Uterus (tissue), 2 donors: Measurements from ENCODE around the gene ZNF469.

Experiments
- POLR2A ChIP-seq, 2 donors: fragments of 450-650 bp; IDR thresholded peaks; one replicate each; pipeline ENCODE4 v1.6.1; 2016; ENCODE audit warnings: antibody characterized with exemption in 2 of 2, mild to moderate bottlenecking in 1 of 2, moderate library complexity in 1 of 2
- TF ChIP-seq, protein P1 (sequence below), 4 experiments: fragments of 200-600 bp in 2 of 4; fragments of 450-650 bp in 2 of 4; sonication (generic) in 2 of 4; IDR thresholded peaks; one replicate each; pipeline ENCODE4 v1.5.1; 2016 to 2019; ENCODE audit warnings: antibody characterized with exemption in 4 of 4, mild to moderate bottlenecking in 2 of 4, moderate library complexity in 1 of 4

DNA sequence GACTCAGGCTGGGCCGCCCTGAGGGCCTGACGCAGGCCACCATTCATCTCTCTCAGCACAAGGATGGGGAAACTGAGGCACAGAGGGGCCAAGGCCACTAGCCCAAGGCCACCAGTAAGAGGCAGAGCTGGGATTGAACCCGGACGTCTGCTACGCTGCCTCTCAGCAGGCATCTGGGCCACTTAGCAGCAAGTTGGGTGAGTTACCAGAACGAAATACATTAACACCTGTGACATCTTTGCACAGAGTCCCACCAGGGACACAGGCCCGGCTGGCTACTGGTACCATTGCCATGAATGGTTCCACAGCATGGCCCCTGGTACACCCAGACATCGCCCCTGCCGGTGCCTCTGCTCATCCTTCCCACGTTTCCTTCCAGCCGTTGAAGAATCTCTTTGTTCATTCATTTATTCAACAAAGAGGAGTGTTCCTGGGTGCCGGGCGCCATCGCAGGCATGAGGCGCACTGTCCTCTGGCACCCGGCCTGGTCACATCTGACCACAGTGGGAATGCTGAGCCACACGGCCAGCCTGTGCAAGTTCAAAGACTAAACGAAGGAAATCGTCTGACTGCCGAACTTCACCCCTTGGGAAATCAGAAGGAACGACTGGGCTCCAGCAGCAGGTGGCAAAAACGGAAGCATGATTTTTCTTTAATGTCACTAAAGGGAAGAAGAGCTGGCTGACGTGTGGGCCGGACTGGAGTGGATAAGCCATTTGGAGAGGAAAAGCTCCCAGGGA lies 7.4 kb upstream of the ZNF469 start:
- TF ChIP-seq, protein P1, sequence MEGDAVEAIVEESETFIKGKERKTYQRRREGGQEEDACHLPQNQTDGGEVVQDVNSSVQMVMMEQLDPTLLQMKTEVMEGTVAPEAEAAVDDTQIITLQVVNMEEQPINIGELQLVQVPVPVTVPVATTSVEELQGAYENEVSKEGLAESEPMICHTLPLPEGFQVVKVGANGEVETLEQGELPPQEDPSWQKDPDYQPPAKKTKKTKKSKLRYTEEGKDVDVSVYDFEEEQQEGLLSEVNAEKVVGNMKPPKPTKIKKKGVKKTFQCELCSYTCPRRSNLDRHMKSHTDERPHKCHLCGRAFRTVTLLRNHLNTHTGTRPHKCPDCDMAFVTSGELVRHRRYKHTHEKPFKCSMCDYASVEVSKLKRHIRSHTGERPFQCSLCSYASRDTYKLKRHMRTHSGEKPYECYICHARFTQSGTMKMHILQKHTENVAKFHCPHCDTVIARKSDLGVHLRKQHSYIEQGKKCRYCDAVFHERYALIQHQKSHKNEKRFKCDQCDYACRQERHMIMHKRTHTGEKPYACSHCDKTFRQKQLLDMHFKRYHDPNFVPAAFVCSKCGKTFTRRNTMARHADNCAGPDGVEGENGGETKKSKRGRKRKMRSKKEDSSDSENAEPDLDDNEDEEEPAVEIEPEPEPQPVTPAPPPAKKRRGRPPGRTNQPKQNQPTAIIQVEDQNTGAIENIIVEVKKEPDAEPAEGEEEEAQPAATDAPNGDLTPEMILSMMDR (IDR thresholded peaks at IDR 0.05), result no peak
- no peak for TF ChIP-seq POLR2A (IDR thresholded peaks at IDR 0.05)
